ENCODE results near the gene KANK3.
"Not testable (repeated sequence)": the region's sequence is repeated elsewhere in the genome, so short reads cannot be mapped to it uniquely, and the experiment has no call there.

Gene KANK3

DNA sequence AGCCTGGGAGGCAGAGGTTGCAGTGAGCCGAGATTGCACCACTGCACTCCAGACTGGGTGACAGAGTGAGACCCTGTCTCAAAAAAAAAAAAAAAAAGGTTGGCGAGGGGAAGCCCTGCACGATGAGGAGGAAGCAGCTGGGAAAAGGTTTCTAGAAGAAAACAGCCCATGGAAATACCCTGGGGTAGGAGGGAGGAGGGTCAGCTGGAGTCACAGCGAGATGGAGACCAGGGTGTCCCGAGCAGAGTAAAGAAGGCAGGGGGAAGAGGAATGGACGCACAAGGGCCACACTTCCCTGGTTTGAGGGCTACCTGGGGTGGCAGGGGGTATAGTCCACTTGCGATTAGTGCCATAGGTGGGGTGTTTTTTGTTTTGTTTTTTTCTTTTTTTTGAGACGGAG lies 6.4 kb downstream of the KANK3 start:
- DNase-seq: no peak

- DNase-seq: no peak
Observed at GRCh38 chr19:8336072-8336569, 6.9 kb downstream of the KANK3 start.

- no peak for DNase-seq
Observed at GRCh38 chr19:8335343-8336071, 7.6 kb downstream of the KANK3 start.

- no peak for DNase-seq
Observed at GRCh38 chr19:8334458-8335342, 8.4 kb downstream of the KANK3 start.

- DNase-seq: no peak
Observed at GRCh38 chr19:8333767-8334457, 9.2 kb downstream of the KANK3 start.

- no peak for DNase-seq
Observed at GRCh38 chr19:8332976-8333766, 9.9 kb downstream of the KANK3 start.

DNA sequence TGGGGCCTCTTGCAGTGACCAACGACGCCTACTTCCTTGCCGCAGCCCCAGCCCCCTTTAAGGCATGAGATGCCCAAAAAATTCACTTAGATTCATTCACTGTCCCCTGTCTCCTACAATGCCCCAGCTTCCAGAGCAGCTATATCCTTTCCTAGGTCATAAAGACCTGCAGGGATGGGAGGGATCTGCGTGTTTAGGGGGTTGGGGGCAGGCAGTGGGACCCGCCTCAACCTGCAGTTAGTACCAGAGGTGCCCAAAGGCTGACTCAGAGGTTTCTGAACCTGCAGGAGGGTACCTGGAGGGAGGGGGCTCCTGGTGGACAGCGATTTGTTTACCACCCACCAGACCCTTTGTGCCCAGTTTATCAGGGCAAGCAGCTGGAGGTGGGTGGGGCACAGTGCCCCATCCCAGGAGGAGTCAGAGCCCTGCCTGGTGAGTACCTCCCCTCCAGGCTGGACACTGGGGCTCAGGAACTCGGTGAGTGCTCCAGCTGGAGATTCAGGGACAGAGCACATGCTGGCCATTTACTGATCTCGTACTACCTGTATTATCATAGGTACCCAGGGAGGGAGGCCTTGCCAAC lies 11.7 kb downstream of the KANK3 start:
- no peak for DNase-seq

DNA sequence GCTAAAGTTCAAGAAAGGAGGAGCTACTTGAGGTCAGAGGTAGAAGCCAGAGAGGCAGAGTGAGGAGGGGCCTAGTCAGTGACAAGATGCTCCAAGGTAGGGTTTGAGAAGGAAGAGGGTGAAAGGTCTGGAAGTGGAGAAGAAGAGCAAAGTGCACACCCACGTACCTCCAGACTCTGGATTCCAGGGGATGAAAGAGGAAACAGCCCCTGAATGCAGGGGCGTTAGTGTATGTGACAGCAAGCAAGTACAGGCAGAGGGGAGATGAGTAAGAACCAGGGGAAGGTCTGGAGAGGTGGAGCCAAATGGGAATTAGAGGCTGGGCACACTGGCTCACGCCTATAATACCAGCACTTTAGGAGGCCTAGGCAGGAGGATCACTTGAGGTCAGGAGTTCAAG lies 13.1 kb downstream of the KANK3 start:
- no peak for DNase-seq

DNA sequence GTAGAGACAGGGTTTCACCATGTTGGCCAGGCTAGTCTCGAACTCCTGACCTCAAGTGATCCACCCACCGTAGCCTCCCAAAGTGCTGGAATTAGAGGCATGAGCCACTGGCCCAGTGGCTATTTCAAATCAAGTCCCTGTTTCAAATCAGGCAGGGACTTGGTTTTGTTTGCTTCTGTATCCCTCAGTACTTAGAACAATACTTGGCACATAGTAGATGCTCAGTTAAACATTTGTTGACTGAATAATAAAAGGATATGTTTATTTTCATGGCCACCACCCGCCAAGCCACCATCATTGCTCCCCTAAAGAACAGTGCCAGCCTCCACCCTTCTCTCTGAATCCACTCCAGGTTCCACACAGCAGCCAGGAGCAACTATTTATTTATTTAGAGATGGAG lies 17.6 kb downstream of the KANK3 start:
- DNase-seq: no peak

GRCh38 chr19:8324186-8325050 lies 18.6 kb downstream of the KANK3 start:
- no peak for DNase-seq

DNA sequence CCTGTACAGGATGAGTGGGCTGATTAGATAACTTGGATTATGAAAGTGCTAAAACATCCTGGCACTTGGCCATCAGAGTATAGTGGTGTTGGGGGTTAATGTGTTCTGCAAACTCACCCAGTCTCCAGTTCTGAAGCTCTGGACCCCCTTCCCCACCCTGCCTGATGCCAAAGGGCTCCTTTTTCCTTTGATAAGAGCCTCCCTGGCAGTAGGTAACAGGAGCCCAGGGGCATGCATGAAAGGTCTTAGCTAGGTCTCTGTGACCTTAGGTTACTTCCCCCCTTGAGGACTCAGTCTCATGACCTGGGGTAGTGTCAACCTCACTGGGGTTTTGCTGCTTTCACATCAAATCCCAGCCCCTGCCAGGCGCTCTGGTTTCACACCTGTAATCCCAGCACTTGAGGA lies 19.3 kb downstream of the KANK3 start:
- no peak for DNase-seq

DNA sequence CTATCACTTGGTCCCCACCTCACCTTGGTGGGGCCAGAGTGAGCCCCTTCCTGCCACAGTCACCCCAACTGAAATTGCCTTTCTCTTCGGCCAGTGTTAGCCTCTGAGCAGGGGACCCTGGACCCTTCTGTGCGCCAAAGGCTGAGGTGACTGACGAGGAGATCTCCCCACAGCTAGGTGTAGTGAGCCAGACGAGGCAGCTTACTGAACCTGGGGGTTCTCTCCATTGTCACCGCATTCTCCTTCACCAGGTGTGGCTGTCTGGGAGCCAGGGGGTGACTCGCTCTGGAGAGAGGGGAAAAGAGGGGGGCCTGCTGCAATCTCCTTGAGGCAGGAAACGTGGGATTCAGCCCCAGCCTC lies 20.4 kb downstream of the KANK3 start:
- DNase-seq: no peak

DNA sequence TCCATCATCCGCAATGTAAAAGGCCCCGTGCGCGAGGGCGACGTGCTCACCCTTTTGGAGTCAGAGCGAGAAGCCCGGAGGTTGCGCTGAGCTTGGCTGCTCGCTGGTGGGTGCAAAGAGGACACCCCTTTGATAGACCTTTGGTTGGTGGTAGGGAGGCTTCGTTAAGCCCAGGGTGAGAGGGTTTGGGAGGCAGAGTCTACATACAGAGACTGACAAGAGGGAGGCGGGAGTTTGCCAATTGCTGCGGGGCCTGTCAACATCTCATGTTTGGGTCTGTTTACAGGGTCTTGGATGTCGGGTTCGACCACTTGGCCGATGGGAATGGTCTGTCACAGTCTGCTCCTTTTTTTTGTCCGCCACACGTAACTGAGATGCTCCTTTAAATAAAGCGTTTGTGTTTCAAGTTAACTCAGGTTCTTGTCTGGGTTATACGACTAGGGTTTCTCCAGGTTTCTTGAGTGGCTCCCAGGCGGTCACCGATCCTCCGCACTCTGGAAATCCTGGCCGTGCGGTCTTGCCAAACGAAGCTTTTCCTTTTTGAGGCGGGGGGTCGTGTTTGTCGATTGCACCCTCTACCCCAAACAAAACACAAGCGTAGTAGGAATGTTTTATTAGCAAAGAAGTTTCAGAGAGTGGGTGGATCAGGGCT lies 20.9 kb downstream of the KANK3 start:
- DNase-seq: no peak

GRCh38 chr19:8321067-8321985 lies 21.7 kb downstream of the KANK3 start, which contains the start of the genes NDUFA7 and RPS28:
Gene NDUFA7, minus strand, starts transcription at chr19:8321375. Its CDS starts 17 bp downstream, at chr19:8321358.
Gene RPS28, plus strand, starts transcription at chr19:8321496. Its CDS starts 35 bp downstream, at chr19:8321531.
- DNase-seq: peak; percentile 94 to 96

DNA sequence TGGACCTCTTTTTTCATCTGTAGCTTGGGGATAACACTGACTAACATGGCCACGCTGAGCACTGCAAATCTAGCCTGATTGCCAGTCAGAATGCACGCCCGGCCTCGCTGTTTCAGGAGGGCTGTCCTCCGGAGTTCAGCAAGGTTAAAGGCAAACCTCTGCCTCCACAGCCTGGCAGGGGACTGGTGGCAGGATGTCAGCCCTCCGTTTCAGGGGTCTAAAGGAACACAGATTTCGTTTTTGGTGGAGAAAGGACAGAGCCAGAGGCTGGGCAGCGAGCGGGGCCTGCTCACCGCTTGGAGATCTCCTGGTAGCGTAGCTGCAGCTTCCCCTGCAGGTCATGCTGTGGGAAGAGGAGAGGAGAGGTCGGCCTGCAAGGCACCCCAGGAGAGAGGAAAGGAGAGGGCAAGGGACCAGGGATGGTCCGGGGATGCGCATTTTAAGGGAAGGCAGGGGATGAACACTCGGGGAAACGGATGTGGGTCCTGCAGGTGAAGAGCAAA lies 22.4 kb downstream of the KANK3 start:
- DNase-seq: no peak

GRCh38 chr19:8319807-8320520 lies 23.1 kb downstream of the KANK3 start:
- DNase-seq: no peak

DNA sequence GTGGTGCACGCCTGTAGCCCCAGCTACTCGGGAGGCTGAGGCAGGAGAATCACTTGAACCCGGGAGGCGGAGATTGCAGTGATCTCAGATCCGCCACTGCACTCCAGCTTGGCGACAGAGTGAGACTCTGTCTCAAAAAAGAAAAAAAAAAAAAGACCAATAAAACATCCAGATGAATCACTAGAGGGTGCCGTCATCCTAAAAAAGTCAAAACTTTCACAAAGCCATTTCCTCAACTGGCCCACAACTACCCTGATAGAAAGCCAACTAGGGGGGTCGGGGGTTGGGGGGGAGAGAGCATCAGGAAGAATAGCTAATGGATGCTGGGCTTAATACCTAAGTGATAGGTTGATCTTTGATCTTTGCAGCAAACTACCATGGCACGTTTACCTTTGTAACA lies 24.2 kb downstream of the KANK3 start:
- DNase-seq: not testable (repeated sequence)

DNA sequence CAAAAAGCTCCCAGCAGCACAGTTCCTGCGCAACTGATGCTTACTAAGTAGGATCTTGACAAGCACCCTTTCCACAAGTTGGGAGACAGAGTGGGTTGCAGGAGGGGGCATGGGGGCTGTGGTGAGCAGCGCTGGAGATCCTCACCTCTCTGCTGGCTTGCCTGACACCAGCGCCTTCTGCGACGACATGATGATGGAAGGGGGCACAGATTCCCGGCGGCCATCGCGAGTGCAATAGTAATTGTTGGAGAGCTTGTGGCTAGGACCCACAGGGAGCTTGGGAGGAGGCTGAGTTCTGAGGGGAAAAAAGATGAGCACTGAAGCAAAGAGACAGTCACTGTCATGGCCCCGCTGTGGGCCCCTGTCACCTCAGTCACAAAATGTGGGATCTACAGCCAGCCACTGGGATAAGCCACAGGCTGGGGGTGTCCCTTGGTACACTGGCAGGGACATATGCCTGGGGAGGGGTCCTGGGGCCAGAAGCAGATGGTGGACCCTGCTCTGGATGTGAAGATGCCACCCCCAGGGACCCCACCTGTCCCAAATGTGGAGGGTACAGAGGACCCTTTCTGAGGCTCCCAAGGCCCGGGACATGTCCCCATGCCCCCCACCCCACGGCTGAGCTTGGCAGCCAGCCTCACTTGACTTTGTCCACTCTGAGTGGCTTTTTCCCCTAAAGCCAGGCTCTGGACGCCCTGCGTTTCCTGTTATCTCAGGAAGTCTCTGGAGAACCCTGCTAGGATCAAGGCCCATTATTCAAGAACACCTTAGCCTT lies 26.5 kb downstream of the KANK3 start:
- no peak for DNase-seq
